ELF-1 (cell line): ENCODE data around the gene NDUFV3.
"Not testable (repeated sequence)": the region's sequence is repeated elsewhere in the genome, so short reads cannot be mapped to it uniquely, and the experiment has no call there.

Experiments
- DNase-seq: peaks from one replicate; pipeline ENCODE4 v3.0.0-alpha.2; 2016; ENCODE audit warnings: low read depth, low spot score

The NDUFV3 gene

DNA sequence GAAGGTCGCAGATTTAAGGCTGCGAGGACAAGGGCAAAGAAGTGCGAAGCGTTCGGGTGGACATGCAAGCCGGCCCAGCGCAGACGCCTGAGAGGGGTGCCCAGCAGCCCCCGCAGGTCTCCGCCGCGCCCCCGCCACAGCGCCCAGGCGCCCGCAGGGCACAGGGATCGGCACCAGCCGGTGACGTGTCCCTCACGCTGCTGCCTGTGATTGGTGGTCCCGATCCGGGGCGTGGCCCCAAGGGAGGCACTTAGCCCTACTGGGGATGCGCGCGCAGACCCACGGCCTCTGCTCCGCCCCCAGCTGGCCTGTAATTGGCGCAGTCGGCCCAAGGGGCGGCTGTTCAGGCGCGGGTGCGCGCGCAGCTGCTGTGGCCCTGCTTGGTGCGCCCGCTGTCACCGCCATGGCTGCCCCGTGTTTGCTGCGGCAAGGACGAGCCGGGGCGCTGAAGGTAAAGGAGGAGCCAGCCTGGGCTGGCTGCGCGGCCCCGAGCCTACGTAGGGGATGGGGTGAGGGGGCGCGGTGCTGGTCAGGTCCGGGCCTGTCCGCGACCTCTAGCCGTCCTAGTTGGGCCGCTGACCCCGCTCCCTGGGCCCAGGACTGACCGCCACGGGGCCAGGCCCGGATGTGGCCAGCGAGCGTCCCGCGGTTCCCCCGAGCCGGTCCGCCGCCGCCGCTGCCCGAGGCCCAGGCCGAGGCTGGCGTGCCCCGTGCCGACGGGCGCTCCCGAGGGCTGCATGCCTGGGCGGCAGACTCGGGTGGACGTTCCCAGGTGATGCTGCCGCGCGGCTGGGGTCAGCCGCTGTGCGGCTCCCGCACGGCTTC, at the start of gene NDUFV3:
Gene NDUFV3 (plus strand): TSS at position 379 of the 825 bp plus-strand sequence. CDS start 25 bp downstream, at position 404.
- peak; percentile 100 for DNase-seq

- no peak for DNase-seq
Observed at GRCh38 chr21:42844411-42845113, 48.5 kb upstream of the NDUFV3 start.

GRCh38 chr21:42845296-42845965, 47.7 kb upstream of the NDUFV3 start:
- DNase-seq: no peak

GRCh38 chr21:42846221-42846620, 46.9 kb upstream of the NDUFV3 start:
- no peak for DNase-seq

DNA sequence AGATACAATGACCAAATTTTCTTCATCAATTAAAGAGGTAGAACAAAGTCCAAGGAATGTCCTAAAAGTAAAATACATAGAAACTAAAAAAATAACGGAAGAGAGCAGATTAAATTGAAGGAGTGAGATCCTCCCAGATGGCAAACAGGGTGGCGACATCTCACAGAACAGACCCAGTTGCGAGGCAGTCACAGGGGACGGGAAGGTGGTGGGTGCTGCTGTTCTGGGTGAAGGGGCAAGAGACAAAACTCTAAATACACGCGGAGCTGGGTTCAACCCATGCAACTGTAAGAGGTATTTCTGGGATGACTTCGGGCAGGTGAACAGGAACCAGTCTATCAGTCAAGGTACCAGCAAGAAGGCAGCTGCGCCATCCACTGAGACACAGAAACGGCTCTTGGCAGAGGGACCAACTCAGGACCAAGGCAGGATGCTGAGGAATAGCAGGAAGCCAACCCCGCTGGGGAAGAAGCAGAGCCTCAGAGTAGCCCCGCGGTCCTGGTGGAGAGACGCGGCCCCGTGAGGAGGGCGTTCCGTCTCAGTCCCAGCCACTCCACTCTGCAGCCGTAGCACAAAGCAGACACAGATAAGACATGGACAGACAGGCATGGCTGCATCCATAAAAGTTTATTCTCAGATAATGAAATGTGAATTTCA, 45.9 kb upstream of the NDUFV3 start:
- no peak for DNase-seq

DNA sequence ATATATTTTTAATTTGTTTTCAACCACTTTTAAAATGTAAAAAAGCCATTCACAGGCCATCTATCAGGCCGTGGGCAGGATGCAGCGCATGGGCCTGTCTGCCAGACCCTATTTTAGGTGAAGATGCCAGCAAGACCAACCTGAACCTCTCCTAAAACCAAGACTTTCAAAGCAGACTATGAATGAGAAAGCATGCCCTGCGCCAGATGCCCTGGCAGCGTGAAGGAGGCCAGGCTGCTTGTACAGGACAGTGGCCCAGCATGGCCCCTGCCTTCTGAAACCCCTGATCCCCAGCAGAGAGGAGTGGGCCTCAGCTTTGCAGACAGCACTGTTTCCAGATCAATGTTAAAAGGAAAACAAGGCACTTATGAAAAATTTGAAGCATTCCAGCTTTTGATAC, 45.4 kb upstream of the NDUFV3 start:
- no peak for DNase-seq

- DNase-seq: not testable (repeated sequence)
Observed at GRCh38 chr21:42848144-42848931, 44.8 kb upstream of the NDUFV3 start.

GRCh38 chr21:42848932-42849758, 44.0 kb upstream of the NDUFV3 start:
- DNase-seq: no peak

GRCh38 chr21:42849759-42850412, 43.2 kb upstream of the NDUFV3 start:
- no peak for DNase-seq

DNA sequence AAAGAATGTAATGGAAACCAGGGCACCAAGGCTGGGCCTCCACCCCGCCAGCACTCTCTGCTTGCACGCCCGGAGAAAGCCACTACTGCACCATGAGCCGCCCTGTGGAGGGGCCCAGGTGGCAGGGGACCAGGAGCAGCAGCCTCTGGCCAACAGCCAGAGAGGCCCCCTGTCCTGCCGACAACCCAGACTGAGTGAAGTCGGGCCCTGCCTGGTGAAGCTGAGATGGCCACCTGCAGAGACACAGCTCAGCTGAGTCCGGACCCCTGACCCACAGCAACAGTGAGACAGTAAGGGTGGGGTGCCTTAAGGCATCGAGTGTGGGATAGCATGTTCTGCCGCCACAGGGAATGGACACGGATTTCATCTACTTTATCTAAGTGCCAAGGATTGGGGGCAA, 42.6 kb upstream of the NDUFV3 start:
- DNase-seq: no peak

DNA sequence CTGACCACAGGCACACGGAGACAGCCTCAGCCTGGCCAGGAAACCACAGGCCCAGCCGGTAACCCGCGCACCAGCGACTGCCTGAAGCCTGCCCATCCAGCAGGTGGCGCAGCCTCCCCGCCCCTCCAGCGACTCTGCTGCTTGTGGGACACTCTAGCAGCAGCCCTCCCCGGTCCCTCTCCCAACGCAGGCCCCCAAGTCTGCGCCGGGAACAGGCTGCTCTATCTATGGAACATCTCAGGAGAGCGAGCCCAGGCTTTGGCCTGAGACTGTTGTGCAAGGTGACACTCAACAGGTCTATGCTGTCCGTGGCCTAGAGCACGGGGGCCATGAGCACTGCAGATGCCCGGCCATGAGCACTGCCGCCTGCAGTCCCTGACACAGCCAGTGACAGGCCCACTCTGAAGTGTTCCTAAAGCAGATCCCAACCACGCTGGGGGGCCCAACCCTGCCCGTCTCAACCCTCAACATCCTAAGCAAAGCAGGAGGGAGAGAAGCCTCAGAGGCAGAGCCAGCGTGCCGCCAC, 42.2 kb upstream of the NDUFV3 start:
- DNase-seq: peak; percentile 76

DNA sequence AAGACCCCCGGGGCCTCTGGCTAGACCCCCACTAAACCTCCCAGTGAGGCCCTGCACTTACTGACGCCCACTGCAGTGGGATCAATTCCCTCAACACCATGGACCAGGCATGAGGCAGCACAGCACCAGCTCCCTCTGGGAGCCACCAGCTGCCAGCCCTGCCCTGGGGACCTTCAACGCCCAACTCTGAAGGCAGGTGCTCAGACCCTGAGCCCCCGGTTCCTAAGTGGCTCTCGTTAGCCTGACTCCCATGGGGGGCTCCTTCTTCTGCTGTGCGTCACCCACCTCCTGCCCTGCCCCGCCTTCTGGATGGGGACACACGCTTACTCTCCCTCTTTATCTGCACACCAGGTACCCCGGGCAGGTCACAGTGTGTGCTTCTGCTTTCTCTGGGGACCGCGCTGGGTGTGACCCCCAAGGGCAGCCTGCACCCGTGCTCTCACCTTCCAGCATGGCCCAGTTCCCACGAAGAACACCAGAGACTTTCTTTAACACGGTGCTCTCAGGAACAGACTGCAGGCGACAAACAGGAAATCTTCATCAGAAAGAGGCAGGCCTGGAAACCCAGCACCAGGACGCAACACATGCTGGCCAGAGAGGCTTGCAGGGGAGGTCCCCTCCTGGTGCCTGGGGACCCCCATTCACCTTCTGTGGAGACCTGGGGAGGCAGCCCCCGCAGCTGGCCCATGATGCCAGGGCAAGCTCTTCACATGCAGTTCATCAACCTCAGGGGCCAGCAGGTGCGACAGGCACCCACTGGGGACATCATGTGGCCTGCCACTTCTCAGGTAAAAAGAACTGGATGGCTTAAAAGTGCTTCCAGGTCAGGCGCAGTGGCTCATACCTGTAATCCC, 41.1 kb upstream of the NDUFV3 start:
- DNase-seq: no peak

DNA sequence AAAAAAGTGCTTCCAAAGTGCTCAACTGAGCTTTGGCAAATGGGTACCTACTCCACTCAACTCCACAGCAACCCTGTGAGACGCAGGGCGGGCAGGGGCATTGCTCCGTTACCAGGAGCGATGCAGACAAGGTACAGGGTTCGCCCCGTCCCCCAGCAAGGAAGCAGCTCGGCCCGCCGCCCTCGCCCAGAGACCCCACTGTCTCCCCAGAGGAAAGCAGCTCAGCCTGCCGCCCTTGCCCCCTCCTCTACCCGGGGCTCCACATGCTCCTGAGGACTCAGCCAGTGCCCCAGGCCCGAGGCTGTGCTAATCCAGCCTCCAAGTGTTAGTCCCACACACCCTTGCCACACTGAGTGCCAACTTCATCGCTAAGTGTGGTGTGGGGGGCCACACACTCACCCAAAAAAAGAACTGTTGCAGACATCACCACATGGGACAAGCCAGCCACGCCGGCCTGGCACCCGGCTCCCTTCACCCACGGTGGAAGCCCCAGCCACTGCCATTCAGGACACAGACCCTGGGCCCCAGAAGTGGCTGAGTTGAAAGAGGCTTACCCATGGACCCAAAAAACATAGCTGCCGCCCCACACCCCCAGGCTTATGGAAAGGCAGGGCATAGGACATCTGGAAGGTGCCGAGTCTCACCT, 40.1 kb upstream of the NDUFV3 start:
- DNase-seq: no peak

- DNase-seq: no peak
Observed at GRCh38 chr21:42853621-42854020, 39.5 kb upstream of the NDUFV3 start.

GRCh38 chr21:42854246-42855010, 38.7 kb upstream of the NDUFV3 start:
- DNase-seq: no peak

DNA sequence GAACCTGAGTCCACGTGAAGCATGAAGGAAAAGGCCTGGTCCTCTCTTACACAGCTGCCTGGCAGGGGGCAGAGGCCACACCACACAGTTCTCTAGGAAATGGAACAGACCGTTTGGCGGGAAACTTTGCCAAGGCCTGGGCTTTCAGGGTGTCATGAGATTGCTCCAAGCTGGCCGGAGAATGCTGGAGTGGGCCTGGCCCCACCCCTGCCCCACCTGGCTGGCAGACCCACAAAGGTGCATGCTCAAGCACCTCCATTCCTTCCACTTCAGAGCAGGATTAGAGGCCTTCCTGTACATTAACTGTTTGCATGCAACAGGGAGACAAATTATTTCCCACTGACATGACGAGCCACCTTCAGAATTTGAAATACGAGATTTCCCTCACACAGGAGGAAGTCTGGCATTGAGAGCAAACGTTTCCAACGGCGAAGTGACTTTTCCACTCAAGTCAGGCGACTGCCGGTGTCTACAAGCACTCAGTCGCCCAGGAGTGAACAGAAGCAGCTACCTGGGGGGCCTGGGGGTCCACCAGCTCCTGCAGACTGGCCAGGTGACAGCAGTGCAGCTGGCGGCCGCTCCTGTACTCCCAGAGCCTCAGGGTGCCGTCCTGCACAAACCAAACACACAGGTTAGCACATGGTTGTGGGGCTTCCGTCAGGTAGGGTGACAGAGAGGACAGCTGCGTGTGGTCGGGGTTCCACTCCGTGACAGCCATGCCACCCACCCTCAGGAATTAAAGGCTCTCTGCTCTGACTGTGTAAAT, 37.8 kb upstream of the NDUFV3 start:
- DNase-seq: no peak
